SKM-1 treated with dmso at 0.1 percent for 144 hours (cell line): ENCODE results near the gene RUFY4.
"Not testable (repeated sequence)": the region's sequence is repeated elsewhere in the genome, so short reads cannot be mapped to it uniquely, and the experiment has no call there.

Experiments
- DNase-seq: peaks from one replicate; lab custom pipeline; 2025; ENCODE audit not compliant: unreplicated experiment; lab: John Stamatoyannopoulos, UW

Gene RUFY4

GRCh38 chr2:218082586-218083351 lies 13.7 kb downstream of the RUFY4 start:
- no peak for DNase-seq

GRCh38 chr2:218083352-218083676 lies 14.3 kb downstream of the RUFY4 start:
- no peak for DNase-seq

GRCh38 chr2:218086478-218086877 lies 17.4 kb downstream of the RUFY4 start:
- DNase-seq = no peak

GRCh38 chr2:218089259-218089658 lies 20.2 kb downstream of the RUFY4 start:
- DNase-seq = no peak

- peak; percentile 87 for DNase-seq
These were observed 22.7 kb downstream of the RUFY4 start for GRCh38 chr2:218091746-218092145.

GRCh38 chr2:218093879-218094278 lies 24.8 kb downstream of the RUFY4 start:
- DNase-seq = peak; percentile 3

- DNase-seq = no peak
These were observed 26.8 kb downstream of the RUFY4 start for GRCh38 chr2:218095853-218096252.

GRCh38 chr2:218097975-218098374 lies 28.9 kb downstream of the RUFY4 start:
- no peak for DNase-seq

- not testable (repeated sequence) for DNase-seq
These were observed 39.8 kb downstream of the RUFY4 start for GRCh38 chr2:218108834-218109233.

- not testable (repeated sequence) for DNase-seq
These were observed 52.7 kb downstream of the RUFY4 start for GRCh38 chr2:218121789-218122188.

- DNase-seq = not testable (repeated sequence)
These were observed 53.2 kb downstream of the RUFY4 start for GRCh38 chr2:218122286-218122685.

- DNase-seq = no peak
These were observed 54.9 kb downstream of the RUFY4 start for GRCh38 chr2:218123986-218124385.

- no peak for DNase-seq
These were observed 56.0 kb downstream of the RUFY4 start for GRCh38 chr2:218125095-218125494.

- peak; percentile 93 for DNase-seq
These were observed 56.6 kb downstream of the RUFY4 start, which contains the start of gene CXCR2 for GRCh38 chr2:218125626-218126080. CXCR2 (plus strand) TSS chr2:218126028; CDS start chr2:218134802, 8,774 bp downstream.

- no peak for DNase-seq
These were observed 58.9 kb downstream of the RUFY4 start for GRCh38 chr2:218127929-218128455.

GRCh38 chr2:218128781-218129457 lies 59.9 kb downstream of the RUFY4 start:
- no peak for DNase-seq

GRCh38 chr2:218129458-218130135 lies 60.5 kb downstream of the RUFY4 start:
- no peak for DNase-seq

- no peak for DNase-seq
These were observed 61.3 kb downstream of the RUFY4 start for GRCh38 chr2:218130377-218130776.

GRCh38 chr2:218130822-218131221 lies 61.8 kb downstream of the RUFY4 start:
- DNase-seq = no peak

- no peak for DNase-seq
These were observed 68.5 kb downstream of the RUFY4 start for GRCh38 chr2:218137514-218137913.

GRCh38 chr2:218138047-218138446 lies 69.0 kb downstream of the RUFY4 start:
- no peak for DNase-seq
